ENCODE results near the gene ATP11B.

ATP11B gene

GRCh38 chr3:182794455-182795388, 1.4 kb downstream of the ATP11B start (continued):
- TF ChIP-seq, protein P1, sequence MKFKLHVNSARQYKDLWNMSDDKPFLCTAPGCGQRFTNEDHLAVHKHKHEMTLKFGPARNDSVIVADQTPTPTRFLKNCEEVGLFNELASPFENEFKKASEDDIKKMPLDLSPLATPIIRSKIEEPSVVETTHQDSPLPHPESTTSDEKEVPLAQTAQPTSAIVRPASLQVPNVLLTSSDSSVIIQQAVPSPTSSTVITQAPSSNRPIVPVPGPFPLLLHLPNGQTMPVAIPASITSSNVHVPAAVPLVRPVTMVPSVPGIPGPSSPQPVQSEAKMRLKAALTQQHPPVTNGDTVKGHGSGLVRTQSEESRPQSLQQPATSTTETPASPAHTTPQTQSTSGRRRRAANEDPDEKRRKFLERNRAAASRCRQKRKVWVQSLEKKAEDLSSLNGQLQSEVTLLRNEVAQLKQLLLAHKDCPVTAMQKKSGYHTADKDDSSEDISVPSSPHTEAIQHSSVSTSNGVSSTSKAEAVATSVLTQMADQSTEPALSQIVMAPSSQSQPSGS (tag by site-specific recombination; IDR thresholded peaks at IDR 0.05; ENCODE audit: low read depth), result peak; percentile 86
- no peak for TF ChIP-seq ZNF341 (tag by site-specific recombination; IDR thresholded peaks at IDR 0.05; ENCODE audit: low read depth)

GRCh38 chr3:182795389-182795782, 2.1 kb downstream of the ATP11B start:
- CTCF ChIA-PET, result interaction anchor here (0.5 to 0.8 kb wide), 4 partner anchors 39 to 1392 kb away, joined by 3 read pairs; no protein-coding TSS in a partner anchor
- peak overlapping the region; percentile 82 for H3K4me3 ChIP-seq (ENCODE audit: low read depth, low read length)
- H3K4me1 ChIP-seq (ENCODE audit: control insufficient read depth, insufficient read depth, low read length), result no peaks in the 10 kb centered on the region
- TF ChIP-seq ZNF664 (tag by site-specific recombination; IDR thresholded peaks at IDR 0.05) (peak; percentile 86), ZNF335 (tag by site-specific recombination; conservative IDR thresholded peaks at IDR 0.05) (peak; percentile 6; the same call in 1 of the 2 replicates), FEZF1 (tag by site-specific recombination; IDR thresholded peaks at IDR 0.05) (peak; percentile 81), ZNF473 (tag by site-specific recombination; IDR thresholded peaks at IDR 0.05) (no peak), ZBTB20 (tag by site-specific recombination; IDR thresholded peaks at IDR 0.05) (peak; percentile 33; the same call in 1 of the 2 replicates)
- TF ChIP-seq, protein P2, sequence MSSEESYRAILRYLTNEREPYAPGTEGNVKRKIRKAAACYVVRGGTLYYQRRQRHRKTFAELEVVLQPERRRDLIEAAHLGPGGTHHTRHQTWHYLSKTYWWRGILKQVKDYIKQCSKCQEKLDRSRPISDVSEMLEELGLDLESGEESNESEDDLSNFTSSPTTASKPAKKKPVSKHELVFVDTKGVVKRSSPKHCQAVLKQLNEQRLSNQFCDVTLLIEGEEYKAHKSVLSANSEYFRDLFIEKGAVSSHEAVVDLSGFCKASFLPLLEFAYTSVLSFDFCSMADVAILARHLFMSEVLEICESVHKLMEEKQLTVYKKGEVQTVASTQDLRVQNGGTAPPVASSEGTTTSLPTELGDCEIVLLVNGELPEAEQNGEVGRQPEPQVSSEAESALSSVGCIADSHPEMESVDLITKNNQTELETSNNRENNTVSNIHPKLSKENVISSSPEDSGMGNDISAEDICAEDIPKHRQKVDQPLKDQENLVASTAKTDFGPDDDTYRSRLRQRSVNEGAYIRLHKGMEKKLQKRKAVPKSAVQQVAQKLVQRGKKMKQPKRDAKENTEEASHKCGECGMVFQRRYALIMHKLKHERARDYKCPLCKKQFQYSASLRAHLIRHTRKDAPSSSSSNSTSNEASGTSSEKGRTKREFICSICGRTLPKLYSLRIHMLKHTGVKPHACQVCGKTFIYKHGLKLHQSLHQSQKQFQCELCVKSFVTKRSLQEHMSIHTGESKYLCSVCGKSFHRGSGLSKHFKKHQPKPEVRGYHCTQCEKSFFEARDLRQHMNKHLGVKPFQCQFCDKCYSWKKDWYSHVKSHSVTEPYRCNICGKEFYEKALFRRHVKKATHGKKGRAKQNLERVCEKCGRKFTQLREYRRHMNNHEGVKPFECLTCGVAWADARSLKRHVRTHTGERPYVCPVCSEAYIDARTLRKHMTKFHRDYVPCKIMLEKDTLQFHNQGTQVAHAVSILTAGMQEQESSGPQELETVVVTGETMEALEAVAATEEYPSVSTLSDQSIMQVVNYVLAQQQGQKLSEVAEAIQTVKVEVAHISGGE (tag by site-specific recombination; conservative IDR thresholded peaks at IDR 0.05; ENCODE audit: low read depth), result peak; percentile 37; the same call in 1 of the 2 replicates
- H3K9me3 ChIP-seq (ENCODE audit: control insufficient read depth, insufficient read depth, low read depth, low read length), result no peaks in the 10 kb centered on the region
- H3K36me3 ChIP-seq (ENCODE audit: control insufficient read depth in 2 of 2, insufficient read depth in 1 of 2, low read length in 2 of 2), result no peaks in the 10 kb centered on the region
- POLR2A ChIA-PET, result no interaction called here
- H3K27ac ChIP-seq (ENCODE audit: extremely low read depth, low read depth, low read length), result no peak overlapping the region

DNA sequence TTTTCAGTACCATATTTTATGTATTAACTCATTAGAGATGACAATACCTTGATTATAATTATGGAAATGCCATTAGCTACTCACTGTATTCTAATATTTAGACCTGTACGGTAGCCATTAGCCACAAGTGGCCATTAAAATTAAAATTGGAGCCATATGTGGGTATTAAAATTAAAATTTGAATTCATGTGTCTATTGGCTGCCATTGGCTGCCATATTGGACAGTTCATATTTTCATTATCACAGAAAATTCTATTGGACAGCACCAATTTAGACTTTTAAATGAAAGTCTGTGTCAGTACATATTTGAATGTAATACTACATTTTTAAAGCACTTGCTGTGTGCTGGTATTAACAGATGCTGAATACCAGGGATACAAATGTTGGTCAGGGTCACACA, 3.0 kb downstream of the ATP11B start:
- CTCF ChIA-PET, result no interaction called here
- TF ChIP-seq ZNF843 (tag by site-specific recombination; IDR thresholded peaks at IDR 0.05) (no peak), ZNF112 (tag by site-specific recombination; IDR thresholded peaks at IDR 0.05) (no peak), ZNF560 (tag by site-specific recombination; IDR thresholded peaks at IDR 0.05; ENCODE audit: borderline replicate concordance) (no peak), HIC1 (tag by site-specific recombination; IDR thresholded peaks at IDR 0.05) (no peak)
- TF ChIP-seq, protein P3, sequence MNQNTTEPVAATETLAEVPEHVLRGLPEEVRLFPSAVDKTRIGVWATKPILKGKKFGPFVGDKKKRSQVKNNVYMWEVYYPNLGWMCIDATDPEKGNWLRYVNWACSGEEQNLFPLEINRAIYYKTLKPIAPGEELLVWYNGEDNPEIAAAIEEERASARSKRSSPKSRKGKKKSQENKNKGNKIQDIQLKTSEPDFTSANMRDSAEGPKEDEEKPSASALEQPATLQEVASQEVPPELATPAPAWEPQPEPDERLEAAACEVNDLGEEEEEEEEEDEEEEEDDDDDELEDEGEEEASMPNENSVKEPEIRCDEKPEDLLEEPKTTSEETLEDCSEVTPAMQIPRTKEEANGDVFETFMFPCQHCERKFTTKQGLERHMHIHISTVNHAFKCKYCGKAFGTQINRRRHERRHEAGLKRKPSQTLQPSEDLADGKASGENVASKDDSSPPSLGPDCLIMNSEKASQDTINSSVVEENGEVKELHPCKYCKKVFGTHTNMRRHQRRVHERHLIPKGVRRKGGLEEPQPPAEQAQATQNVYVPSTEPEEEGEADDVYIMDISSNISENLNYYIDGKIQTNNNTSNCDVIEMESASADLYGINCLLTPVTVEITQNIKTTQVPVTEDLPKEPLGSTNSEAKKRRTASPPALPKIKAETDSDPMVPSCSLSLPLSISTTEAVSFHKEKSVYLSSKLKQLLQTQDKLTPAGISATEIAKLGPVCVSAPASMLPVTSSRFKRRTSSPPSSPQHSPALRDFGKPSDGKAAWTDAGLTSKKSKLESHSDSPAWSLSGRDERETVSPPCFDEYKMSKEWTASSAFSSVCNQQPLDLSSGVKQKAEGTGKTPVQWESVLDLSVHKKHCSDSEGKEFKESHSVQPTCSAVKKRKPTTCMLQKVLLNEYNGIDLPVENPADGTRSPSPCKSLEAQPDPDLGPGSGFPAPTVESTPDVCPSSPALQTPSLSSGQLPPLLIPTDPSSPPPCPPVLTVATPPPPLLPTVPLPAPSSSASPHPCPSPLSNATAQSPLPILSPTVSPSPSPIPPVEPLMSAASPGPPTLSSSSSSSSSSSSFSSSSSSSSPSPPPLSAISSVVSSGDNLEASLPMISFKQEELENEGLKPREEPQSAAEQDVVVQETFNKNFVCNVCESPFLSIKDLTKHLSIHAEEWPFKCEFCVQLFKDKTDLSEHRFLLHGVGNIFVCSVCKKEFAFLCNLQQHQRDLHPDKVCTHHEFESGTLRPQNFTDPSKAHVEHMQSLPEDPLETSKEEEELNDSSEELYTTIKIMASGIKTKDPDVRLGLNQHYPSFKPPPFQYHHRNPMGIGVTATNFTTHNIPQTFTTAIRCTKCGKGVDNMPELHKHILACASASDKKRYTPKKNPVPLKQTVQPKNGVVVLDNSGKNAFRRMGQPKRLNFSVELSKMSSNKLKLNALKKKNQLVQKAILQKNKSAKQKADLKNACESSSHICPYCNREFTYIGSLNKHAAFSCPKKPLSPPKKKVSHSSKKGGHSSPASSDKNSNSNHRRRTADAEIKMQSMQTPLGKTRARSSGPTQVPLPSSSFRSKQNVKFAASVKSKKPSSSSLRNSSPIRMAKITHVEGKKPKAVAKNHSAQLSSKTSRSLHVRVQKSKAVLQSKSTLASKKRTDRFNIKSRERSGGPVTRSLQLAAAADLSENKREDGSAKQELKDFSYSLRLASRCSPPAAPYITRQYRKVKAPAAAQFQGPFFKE (tag by site-specific recombination; IDR thresholded peaks at IDR 0.05; ENCODE audit: borderline replicate concordance), result no peak

More for the DNA sequence above, 3.0 kb downstream of the ATP11B start:
- H3K4me3 ChIP-seq (ENCODE audit: low read depth, low read length), result no peak overlapping the region
- no peaks in the 10 kb centered on the region for H3K36me3 ChIP-seq (ENCODE audit: control insufficient read depth in 2 of 2, insufficient read depth in 1 of 2, low read length in 2 of 2)
- no peaks in the 10 kb centered on the region for H3K4me1 ChIP-seq (ENCODE audit: control insufficient read depth, insufficient read depth, low read length)
- H3K27ac ChIP-seq (ENCODE audit: extremely low read depth, low read depth, low read length), result no peak overlapping the region
- no peaks in the 10 kb centered on the region for H3K9me3 ChIP-seq (ENCODE audit: control insufficient read depth, insufficient read depth, low read depth, low read length)
- POLR2A ChIA-PET, result no interaction called here

Measured in HEK293 (cell line).